Activated gamma-delta T cell treated with anti-CD3 and anti-CD28 coated beads, Interleukin-2, amount 50 U/mL, for 16 hours (primary cell): ENCODE measurements around the gene PCGF3.

ENCODE experiments used
- DNase-seq: peaks from one replicate; pipeline ENCODE4 v3.0.0-alpha.2; 2020; ENCODE audit warnings: low read depth

PCGF3 gene

GRCh38 chr4:705278-706082 is at the start of gene PCGF3:
Gene PCGF3, plus strand, starts transcription at chr4:705832. Its CDS starts 27,849 bp downstream, at chr4:733681.
- peak; percentile 96 for DNase-seq

GRCh38 chr4:656436-657337 is 48.9 kb upstream of the PCGF3 start:
- DNase-seq = no peak

- DNase-seq = no peak
Observed at GRCh38 chr4:657338-657833, 48.2 kb upstream of the PCGF3 start.

GRCh38 chr4:657834-658667 is 47.6 kb upstream of the PCGF3 start:
- no peak for DNase-seq

GRCh38 chr4:658681-659667 is 46.7 kb upstream of the PCGF3 start:
- DNase-seq = no peak

- no peak for DNase-seq
Observed at GRCh38 chr4:659851-660250, 45.8 kb upstream of the PCGF3 start.

GRCh38 chr4:660401-660800 is 45.2 kb upstream of the PCGF3 start:
- DNase-seq = no peak

- no peak for DNase-seq
Observed at GRCh38 chr4:661231-661630, 44.4 kb upstream of the PCGF3 start.

GRCh38 chr4:661881-662761 is 43.5 kb upstream of the PCGF3 start:
- DNase-seq = no peak

GRCh38 chr4:663046-663437 is 42.6 kb upstream of the PCGF3 start:
- no peak for DNase-seq

GRCh38 chr4:663438-664428 is 41.9 kb upstream of the PCGF3 start:
- peak; percentile 72 for DNase-seq

- no peak for DNase-seq
Observed at GRCh38 chr4:664713-665231, 40.9 kb upstream of the PCGF3 start.

GRCh38 chr4:665381-665750 is 40.3 kb upstream of the PCGF3 start:
- DNase-seq = no peak

GRCh38 chr4:665751-666435 is 39.7 kb upstream of the PCGF3 start:
- no peak for DNase-seq

GRCh38 chr4:666436-666810 is 39.2 kb upstream of the PCGF3 start:
- DNase-seq = no peak

- DNase-seq = no peak
Observed at GRCh38 chr4:666822-667544, 38.6 kb upstream of the PCGF3 start.

- no peak for DNase-seq
Observed at GRCh38 chr4:667545-667925, 38.1 kb upstream of the PCGF3 start.
